SK-N-SH treated with all-trans-retinoic acid at 6 μM for 48 hours (cell line): ENCODE results near the gene TDRD7.
A peak's percentile ranks its signal among the peaks of the same experiment; 100 is the strongest.

Experiments used
- ATAC-seq: fragments of 200-7000 bp; cut with Tn5 transposase; 3 replicates; pipeline ENCODE4 v1.9.1; 2020; ENCODE audit warnings: mild to moderate bottlenecking, moderate library complexity
- ARNTL ChIP-seq: fragments of 450-650 bp; formaldehyde crosslinking; IDR thresholded peaks from 2 replicates; pipeline ENCODE4 v1.5.0; 2020; ENCODE audit warnings: low read depth, mild to moderate bottlenecking, moderate library complexity, borderline replicate concordance
- BACH2 ChIP-seq: fragments of 250-450 bp; sonication (Bioruptor Pico); IDR thresholded peaks from 2 replicates; pipeline ENCODE4 v1.9.0; 2021; ENCODE audit warnings: mild to moderate bottlenecking, borderline replicate concordance
- CREB5 ChIP-seq: fragments of 250-450 bp; sonication (Bioruptor Pico); IDR thresholded peaks from 2 replicates; pipeline ENCODE4 v1.5.1; 2020; ENCODE audit warnings: low read depth, mild to moderate bottlenecking, moderate library complexity
- CSDC2 ChIP-seq: fragments of 250-450 bp; sonication (Bioruptor Pico); IDR thresholded peaks from 2 replicates; pipeline ENCODE4 v1.5.0; 2020; ENCODE audit warnings: mild to moderate bottlenecking, moderate library complexity
- ESRRG ChIP-seq: fragments of 250-450 bp; sonication (Bioruptor Pico); IDR thresholded peaks from 2 replicates; pipeline ENCODE4 v1.6.1; 2021; ENCODE audit warnings: mild to moderate bottlenecking
- GLIS3 ChIP-seq: fragments of 250-450 bp; sonication (Bioruptor Pico); IDR thresholded peaks from 2 replicates; pipeline ENCODE4 v1.5.0; 2020; ENCODE audit warnings: mild to moderate bottlenecking, moderate library complexity
- ISL1 ChIP-seq: fragments of 250-450 bp; sonication (Bioruptor Pico); IDR thresholded peaks from 2 replicates; pipeline ENCODE4 v2.1.2; 2022; ENCODE audit warnings: mild to moderate bottlenecking, moderate library complexity
- OSR1 ChIP-seq: fragments of 250-450 bp; sonication (Bioruptor Pico); IDR thresholded peaks from 2 replicates; pipeline ENCODE4 v1.8.0; 2022; ENCODE audit warnings: moderate library complexity, mild to moderate bottlenecking, inconsistent platforms
- PATZ1 ChIP-seq: fragments of 250-450 bp; sonication (Bioruptor Pico); IDR thresholded peaks from 2 replicates; pipeline ENCODE4 v1.8.0; 2020; ENCODE audit warnings: mild to moderate bottlenecking, moderate library complexity, borderline replicate concordance
- POU6F1 ChIP-seq: fragments of 250-450 bp; sonication (Bioruptor Pico); IDR thresholded peaks from 2 replicates; pipeline ENCODE4 v1.8.0; 2021; ENCODE audit warnings: low read depth, mild to moderate bottlenecking, moderate library complexity, borderline replicate concordance
- PPARA ChIP-seq: fragments of 250-450 bp; sonication (Bioruptor Pico); IDR thresholded peaks from 2 replicates; pipeline ENCODE4 v1.5.0; 2020; ENCODE audit warnings: mild to moderate bottlenecking, borderline replicate concordance
- RARB ChIP-seq: fragments of 250-450 bp; sonication (Bioruptor Pico); IDR thresholded peaks from 2 replicates; pipeline ENCODE4 v1.8.0; 2021; ENCODE audit warnings: mild to moderate bottlenecking, moderate library complexity
- SNAI2 ChIP-seq: fragments of 250-450 bp; sonication (Bioruptor Pico); IDR thresholded peaks from 2 replicates; pipeline ENCODE4 v1.5.0; 2020; ENCODE audit warnings: mild to moderate bottlenecking, moderate library complexity
- TCF4 ChIP-seq: fragments of 250-450 bp; sonication (Bioruptor Pico); IDR thresholded peaks from 2 replicates; pipeline ENCODE4 v1.8.0; 2021; ENCODE audit warnings: mild to moderate bottlenecking, moderate library complexity, borderline replicate concordance
- TOX ChIP-seq: fragments of 250-450 bp; sonication (Bioruptor Pico); IDR thresholded peaks from 2 replicates; pipeline ENCODE4 v1.8.0; 2021; ENCODE audit warnings: mild to moderate bottlenecking, moderate library complexity, borderline replicate concordance
- ZC3H10 ChIP-seq: fragments of 250-450 bp; sonication (Bioruptor Pico); IDR thresholded peaks from 2 replicates; pipeline ENCODE4 v1.5.1; 2021; ENCODE audit warnings: mild to moderate bottlenecking, moderate library complexity
- ZFP3 ChIP-seq: fragments of 250-450 bp; sonication (Bioruptor Pico); IDR thresholded peaks from 2 replicates; pipeline ENCODE4 v1.5.0; 2020; ENCODE audit warnings: mild to moderate bottlenecking, moderate library complexity
- ZFP30 ChIP-seq: fragments of 450-650 bp; formaldehyde crosslinking; IDR thresholded peaks from 2 replicates; pipeline ENCODE4 v1.5.0; 2022; ENCODE audit warnings: mild to moderate bottlenecking, moderate library complexity
- ZNF565 ChIP-seq: fragments of 450-650 bp; formaldehyde crosslinking; conservative IDR thresholded peaks from 2 replicates; pipeline ENCODE4 v1.5.0; 2020; ENCODE audit warnings: low read depth, mild to moderate bottlenecking, moderate library complexity
- ZNF70 ChIP-seq: fragments of 450-650 bp; formaldehyde crosslinking; IDR thresholded peaks from 2 replicates; pipeline ENCODE4 v1.5.0; 2020; ENCODE audit warnings: mild to moderate bottlenecking, moderate library complexity
- ZNF8 ChIP-seq: fragments of 450-650 bp; formaldehyde crosslinking; IDR thresholded peaks from 2 replicates; pipeline ENCODE4 v1.5.0; 2020; ENCODE audit warnings: mild to moderate bottlenecking, moderate library complexity
- TF ChIP-seq, protein P1 (sequence below): fragments of 250-450 bp; sonication (Bioruptor Pico); IDR thresholded peaks from 2 replicates; pipeline ENCODE4 v1.5.1; 2021; ENCODE audit warnings: mild to moderate bottlenecking, moderate library complexity
- TF ChIP-seq, protein P2 (sequence below): fragments of 250-450 bp; sonication (Bioruptor Pico); IDR thresholded peaks from 2 replicates; pipeline ENCODE4 v1.5.0; 2020; ENCODE audit warnings: mild to moderate bottlenecking, moderate library complexity

Gene TDRD7

DNA sequence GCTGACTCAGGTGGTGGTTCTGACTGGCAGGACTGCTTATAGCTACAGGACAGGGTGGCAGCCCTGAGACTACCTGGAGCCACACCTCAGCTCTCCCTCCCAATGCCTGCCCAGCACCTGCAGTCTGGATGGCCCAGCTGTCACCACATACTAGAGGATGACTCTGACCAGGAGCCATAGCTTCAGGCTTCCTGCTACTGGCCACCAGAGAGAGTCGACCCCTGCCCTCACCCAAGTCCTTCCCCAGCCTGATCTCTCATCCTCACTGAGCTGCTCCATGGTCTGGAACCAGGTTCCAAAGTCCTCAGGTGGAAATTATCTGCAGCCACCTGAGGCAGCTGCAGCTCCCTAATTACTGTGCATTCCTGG, 25.6 kb upstream of the TDRD7 start:
- ATAC-seq = no peak
- TF ChIP-seq CSDC2 (CRISPR knock-in tag) (no peak), ZC3H10 (no peak), PATZ1 (no peak), ARNTL (CRISPR knock-in tag) (no peak), TOX (no peak), RARB (no peak), OSR1 (CRISPR knock-in tag) (no peak), ZNF8 (CRISPR knock-in tag) (no peak), ESRRG (no peak), ZNF70 (CRISPR knock-in tag) (no peak), ZNF565 (no peak), SNAI2 (CRISPR knock-in tag) (no peak), ZFP3 (CRISPR knock-in tag) (no peak), ZFP30 (CRISPR knock-in tag) (no peak)
- TF ChIP-seq, protein P1, sequence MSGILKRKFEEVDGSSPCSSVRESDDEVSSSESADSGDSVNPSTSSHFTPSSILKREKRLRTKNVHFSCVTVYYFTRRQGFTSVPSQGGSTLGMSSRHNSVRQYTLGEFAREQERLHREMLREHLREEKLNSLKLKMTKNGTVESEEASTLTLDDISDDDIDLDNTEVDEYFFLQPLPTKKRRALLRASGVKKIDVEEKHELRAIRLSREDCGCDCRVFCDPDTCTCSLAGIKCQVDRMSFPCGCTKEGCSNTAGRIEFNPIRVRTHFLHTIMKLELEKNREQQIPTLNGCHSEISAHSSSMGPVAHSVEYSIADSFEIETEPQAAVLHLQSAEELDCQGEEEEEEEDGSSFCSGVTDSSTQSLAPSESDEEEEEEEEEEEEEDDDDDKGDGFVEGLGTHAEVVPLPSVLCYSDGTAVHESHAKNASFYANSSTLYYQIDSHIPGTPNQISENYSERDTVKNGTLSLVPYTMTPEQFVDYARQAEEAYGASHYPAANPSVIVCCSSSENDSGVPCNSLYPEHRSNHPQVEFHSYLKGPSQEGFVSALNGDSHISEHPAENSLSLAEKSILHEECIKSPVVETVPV (CRISPR knock-in tag) = no peak

DNA sequence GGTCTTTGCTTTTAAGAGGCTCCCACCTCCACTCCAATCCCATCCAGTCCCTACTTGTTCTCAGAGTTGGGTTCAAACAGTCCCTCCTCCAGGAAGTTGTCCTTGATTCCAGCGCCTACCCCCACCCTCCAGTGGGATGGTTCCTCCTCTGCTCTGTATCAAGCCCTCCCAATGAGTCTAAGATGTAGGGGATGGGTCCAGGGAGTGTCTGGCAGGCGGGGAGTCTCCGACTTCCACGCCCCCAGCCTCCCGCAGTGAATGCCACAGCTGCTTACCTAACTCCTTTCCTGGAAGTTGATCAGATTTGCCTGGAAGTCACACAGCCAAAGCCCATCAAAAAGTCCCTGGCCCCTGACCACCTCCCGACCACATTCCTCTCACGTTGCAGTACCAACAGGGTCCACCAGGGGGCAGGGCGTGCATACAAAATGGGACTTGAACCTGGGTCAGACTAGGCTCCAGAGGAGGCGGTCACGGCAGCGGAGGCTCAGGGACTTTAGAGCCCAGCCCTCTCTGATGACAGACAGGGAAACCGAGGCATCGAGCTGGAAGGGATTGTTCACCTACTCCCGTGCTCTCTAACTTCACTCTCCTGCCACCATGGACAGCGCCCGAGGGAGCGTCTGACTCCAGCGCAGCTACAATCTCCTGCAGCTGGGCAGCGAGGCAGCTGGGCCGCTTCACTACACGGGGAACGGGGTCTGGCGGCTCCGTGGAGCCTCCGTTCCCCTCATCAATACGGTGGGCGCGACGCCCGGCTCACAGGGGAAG, 25.0 kb upstream of the TDRD7 start:
- no peak for TF ChIP-seq ESRRG
- no peak for TF ChIP-seq ARNTL (CRISPR knock-in tag)
- TF ChIP-seq ZNF8 (CRISPR knock-in tag) = no peak
- TF ChIP-seq ZC3H10 = no peak
- no peak for TF ChIP-seq TCF4
- no peak for TF ChIP-seq RARB
- TF ChIP-seq CSDC2 (CRISPR knock-in tag) = peak; percentile 87
- TF ChIP-seq PATZ1 = no peak
- no peak for TF ChIP-seq CREB5 (CRISPR knock-in tag)
- peak; percentile 79; the same call in 1 of the 2 replicates for TF ChIP-seq SNAI2 (CRISPR knock-in tag)
- TF ChIP-seq, protein P2, sequence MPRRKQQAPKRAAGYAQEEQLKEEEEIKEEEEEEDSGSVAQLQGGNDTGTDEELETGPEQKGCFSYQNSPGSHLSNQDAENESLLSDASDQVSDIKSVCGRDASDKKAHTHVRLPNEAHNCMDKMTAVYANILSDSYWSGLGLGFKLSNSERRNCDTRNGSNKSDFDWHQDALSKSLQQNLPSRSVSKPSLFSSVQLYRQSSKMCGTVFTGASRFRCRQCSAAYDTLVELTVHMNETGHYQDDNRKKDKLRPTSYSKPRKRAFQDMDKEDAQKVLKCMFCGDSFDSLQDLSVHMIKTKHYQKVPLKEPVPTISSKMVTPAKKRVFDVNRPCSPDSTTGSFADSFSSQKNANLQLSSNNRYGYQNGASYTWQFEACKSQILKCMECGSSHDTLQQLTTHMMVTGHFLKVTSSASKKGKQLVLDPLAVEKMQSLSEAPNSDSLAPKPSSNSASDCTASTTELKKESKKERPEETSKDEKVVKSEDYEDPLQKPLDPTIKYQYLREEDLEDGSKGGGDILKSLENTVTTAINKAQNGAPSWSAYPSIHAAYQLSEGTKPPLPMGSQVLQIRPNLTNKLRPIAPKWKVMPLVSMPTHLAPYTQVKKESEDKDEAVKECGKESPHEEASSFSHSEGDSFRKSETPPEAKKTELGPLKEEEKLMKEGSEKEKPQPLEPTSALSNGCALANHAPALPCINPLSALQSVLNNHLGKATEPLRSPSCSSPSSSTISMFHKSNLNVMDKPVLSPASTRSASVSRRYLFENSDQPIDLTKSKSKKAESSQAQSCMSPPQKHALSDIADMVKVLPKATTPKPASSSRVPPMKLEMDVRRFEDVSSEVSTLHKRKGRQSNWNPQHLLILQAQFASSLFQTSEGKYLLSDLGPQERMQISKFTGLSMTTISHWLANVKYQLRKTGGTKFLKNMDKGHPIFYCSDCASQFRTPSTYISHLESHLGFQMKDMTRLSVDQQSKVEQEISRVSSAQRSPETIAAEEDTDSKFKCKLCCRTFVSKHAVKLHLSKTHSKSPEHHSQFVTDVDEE (CRISPR knock-in tag) = no peak
- no peak for TF ChIP-seq OSR1 (CRISPR knock-in tag)
- TF ChIP-seq ZNF70 (CRISPR knock-in tag) = no peak
- TF ChIP-seq ISL1 (CRISPR knock-in tag) = no peak
- TF ChIP-seq, protein P1 (CRISPR knock-in tag) = no peak
- TF ChIP-seq TOX = no peak
- no peak for TF ChIP-seq PPARA
- TF ChIP-seq ZFP30 (CRISPR knock-in tag) = no peak
- no peak for TF ChIP-seq ZNF565
- no peak for TF ChIP-seq GLIS3 (CRISPR knock-in tag)
- TF ChIP-seq POU6F1 (CRISPR knock-in tag) = no peak
- TF ChIP-seq ZFP3 (CRISPR knock-in tag) = 0 out of 2 replicates have a peak, but pooled peaks have one; percentile 50
- no peak for TF ChIP-seq BACH2 (CRISPR knock-in tag)
- peak; percentile 88 for ATAC-seq
